Measurements from ENCODE around the gene PKD2L2. TPM values are rescaled to one million over a fixed set of nuclear protein-coding genes. Genes with fewer than 3 reads are reported as not detected.

Gene PKD2L2
- total RNA-seq, 1 donor from 2014 or later, result not detected

Other genes starting within 250 kb of the PKD2L2 start
- gene KLHL3, start 153.4 kb upstream of the PKD2L2 start, total RNA-seq, result 1.6 to 3.1 TPM (median 1.9 TPM) in 3 replicates
- gene HNRNPA0, start 135.1 kb upstream of the PKD2L2 start, total RNA-seq, result 34.0 to 40.4 TPM (median 35.0 TPM) in 3 replicates
- gene MYOT, start 21.6 kb upstream of the PKD2L2 start, total RNA-seq, result not detected in 3 replicates
- gene FAM13B, start 143.6 kb downstream of the PKD2L2 start, total RNA-seq, result 35.9 to 43.6 TPM (median 43.0 TPM) in 3 replicates
- gene WNT8A, start 194.6 kb downstream of the PKD2L2 start, total RNA-seq, result not detected in 3 replicates
- gene NME5, start 250.0 kb downstream of the PKD2L2 start, total RNA-seq, result 1.7 to 5.0 TPM (median 2.0 TPM) in 3 replicates